NCI-H128 (cell line): ENCODE measurements around the gene TNNT1.
"Not testable (repeated sequence)": the region's sequence is repeated elsewhere in the genome, so short reads cannot be mapped to it uniquely, and the experiment has no call there.

Experiments
- DNase-seq: peaks from one replicate; lab custom pipeline; 2025; ENCODE audit not compliant: unreplicated experiment; lab: John Stamatoyannopoulos, UW

The TNNT1 gene

DNA sequence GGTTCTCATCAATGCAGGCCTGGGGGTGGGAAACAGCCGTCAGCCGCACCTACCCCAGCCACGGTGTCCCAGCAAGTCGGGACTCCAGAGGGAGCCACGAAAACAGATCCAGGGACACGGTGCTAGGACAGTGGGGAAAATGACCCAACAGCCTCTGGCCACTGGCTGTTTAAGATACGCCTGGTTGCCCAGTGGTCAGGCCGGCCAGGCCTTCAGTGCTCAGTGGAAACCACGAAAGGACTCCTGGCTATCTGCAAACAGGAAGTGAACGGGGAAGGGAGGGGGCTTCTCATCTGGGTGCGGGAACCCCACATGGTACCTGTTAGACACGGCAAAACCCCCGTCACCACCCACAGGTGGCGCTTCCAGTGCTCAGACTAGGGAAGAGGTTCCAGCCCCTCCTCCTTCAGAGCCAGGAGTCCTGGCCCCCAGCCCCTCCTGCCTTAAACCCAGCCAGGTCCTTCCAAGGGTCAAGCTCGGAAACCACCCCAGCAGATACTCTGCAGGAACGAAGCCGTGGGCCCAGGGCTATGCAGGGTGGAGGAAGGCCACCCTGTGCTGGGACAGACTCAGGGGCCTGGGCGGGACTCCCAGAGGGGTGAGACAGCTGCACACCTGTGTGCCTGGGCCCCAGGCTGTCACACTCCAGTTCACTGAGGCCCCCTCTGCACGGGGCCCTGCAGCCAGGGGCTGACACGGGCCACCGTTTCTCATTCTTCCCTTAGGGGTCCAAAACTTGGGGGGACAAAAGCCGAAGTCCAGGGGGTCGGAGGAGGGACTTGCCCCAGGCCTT lies 36.0 kb downstream of the TNNT1 start:
- DNase-seq: no peak

DNA sequence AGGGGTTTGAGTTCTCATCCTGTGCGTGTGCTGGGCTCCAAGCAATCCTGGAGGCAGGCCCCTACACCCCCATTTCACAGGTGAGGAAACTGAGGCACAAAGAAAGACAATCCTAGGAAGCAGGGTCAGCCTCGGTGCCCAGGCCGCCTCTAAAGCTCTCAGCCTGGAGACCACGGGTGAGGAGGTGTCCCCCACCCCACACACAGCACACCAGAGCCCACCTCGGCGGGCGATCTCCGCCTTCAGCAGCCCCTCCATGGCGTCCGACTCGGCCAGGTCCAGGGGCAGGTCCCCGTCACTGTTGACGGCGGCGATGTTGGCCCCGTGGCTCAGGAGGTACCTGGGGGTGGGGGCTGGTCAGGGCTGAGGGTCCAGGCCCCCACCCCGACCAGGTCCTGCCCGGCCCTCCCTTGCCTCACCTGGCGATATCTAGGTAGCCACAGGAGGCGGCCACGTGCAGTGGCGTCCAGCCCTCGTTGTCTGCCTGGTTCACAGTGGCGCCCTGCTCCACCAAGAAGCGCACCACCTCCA lies 36.7 kb downstream of the TNNT1 start:
- DNase-seq: no peak

DNA sequence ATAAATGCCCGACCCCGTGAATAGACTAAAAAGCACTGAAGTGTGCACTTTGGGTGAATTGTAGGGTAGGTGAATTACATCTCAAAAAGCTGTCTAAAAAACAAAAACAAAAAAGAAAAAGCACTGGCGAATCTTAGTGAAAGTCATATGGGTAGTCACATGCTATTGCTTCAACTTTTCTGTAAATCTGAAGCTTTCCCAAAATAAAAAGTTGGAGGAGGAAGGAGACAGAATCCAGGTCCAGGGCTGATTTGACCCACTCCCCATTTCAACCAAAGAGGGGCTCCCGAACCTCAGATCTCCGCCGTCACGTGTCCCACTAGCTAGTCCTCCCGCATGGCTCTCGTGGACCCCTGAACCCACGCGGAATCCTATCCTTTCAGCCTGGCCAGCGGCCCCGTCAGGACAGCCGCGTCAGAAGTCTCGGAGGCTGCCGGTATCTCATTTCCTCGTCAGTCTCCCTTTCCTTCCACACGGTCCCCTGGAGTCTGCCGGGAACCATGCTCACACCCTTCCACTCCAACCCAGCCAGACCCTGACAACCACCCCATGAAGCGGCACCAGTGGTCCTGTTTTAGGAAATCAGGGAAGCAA lies 37.7 kb downstream of the TNNT1 start:
- no peak for DNase-seq

DNA sequence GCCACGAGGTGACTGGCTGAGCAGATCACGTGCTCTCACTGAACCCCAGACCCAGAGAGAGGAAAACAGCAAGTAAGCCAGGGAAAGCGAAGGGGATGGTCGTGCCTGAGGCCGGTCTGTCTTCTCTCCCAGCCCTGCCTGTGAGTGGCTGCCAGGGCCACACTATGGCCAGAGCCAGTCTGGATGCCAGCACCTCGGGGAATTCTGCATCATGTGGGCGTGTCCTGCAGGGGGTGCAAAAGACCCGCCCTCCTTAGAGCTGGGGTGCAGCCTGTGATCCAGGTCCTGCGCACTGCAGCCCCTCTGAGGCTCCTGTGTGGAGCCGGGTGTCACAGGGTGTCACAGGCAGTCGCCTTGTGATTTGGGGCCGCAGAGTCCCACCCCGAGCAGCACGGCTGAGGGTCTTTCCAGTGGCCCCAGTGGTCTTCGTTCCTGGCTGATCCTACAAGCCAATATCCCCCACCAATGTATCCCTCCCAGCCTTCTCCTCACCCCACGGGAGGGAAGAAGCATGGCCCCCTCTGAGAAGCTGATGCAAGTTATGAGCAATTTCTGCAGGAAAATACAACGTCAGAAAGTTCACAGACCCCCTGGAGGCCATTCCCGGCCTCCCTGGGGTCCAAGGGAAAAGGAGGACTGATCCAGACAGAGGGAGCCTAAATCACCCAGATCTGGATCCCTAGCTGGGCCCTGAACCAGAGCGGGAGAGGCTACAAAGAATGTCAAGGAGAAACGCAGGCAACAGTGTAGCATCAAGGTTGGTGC lies 39.3 kb downstream of the TNNT1 start:
- no peak for DNase-seq

DNA sequence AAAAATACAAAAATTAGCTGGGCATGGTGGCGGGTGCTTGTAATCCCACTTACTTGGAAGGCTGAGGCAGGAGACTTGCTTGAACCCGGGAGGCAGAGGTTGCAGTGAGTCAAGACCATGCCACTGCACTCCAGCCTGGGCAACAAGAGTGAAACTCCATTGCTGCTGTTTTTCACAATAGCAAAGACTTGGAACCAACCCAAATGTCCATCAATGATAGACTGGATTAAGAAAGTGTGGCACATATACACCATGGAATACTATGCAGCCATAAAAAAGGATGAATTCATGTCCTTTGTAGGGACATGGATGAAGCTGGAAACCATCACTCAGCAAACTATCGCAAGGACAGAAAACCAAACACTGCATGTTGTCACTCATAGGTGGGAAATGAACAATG lies 41.8 kb downstream of the TNNT1 start:
- not testable (repeated sequence) for DNase-seq

DNA sequence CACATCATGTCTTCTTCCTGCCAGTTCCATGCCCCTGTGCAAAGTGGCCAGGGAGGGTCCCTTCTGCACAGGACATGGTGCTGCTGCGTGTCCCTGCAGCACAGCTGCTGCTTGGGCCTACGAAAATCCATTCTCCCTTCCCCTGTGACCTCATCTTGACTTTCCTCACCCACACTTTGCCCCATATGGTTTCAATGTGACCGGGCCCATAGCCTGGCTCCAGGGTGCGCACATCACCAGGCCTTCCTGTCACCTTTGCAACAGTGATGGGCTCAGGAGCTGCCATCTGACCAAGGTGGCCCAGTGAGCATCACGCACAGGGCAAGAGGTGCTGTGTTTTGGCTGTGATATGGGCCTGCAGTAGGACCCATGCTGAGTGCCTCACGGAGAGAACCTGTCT lies 42.4 kb downstream of the TNNT1 start:
- DNase-seq: no peak

DNA sequence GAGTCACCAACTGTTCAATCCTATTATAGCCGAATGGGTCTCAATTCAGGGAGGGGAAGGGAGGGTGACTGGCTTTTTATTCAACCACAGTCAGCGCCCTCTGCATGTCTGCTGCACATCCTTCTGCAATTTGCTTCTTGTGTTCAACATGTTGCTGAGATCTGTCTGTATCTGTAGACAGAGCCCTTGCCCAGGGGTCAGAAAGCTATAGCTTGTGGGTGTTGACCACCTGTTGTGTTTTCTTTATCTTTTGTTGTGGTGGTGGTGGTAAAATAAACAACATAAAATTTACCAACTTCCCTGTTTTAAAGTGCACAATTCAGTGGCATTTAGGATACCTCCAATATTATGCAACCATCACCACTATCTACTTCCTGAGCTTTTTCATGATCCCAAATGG lies 43.8 kb downstream of the TNNT1 start:
- DNase-seq: no peak

DNA sequence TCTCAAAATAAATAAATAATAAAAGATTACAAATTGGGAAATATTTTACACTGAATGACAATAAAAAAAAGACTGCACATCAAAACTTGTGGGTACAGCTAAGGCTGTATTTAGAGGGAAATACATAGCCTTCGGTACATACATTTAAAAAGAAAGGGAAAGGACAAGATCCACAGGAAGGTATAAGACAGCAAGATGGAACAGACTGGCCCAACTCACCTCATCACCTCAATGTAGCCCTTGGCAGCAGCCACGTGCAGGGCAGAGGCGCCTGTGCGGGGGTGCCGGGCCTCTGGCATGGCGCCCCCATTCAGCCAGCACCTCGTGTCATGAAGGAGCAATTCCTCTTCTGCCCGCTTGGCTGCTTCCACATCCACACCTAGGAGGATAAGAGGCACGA lies 45.8 kb downstream of the TNNT1 start:
- DNase-seq: no peak

DNA sequence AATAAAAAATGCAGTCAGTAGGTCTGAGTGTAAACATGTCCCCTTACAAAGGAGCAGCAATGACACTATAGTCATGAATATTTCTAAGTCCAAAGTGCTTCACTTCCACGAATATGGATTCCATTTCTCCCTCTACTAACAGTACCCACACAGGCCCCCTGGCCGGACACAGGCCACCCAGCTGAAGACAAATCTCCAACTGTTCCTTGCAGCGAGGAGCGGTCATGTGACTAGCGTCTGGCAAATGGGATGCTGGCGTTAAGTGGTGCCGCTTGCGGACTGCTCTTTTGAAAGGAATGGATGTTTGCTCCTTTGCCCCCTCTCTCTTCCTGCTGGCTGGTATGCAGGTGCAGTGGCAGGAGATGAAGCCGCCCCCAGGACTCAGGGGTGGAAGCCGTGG lies 47.7 kb downstream of the TNNT1 start:
- DNase-seq: no peak

DNA sequence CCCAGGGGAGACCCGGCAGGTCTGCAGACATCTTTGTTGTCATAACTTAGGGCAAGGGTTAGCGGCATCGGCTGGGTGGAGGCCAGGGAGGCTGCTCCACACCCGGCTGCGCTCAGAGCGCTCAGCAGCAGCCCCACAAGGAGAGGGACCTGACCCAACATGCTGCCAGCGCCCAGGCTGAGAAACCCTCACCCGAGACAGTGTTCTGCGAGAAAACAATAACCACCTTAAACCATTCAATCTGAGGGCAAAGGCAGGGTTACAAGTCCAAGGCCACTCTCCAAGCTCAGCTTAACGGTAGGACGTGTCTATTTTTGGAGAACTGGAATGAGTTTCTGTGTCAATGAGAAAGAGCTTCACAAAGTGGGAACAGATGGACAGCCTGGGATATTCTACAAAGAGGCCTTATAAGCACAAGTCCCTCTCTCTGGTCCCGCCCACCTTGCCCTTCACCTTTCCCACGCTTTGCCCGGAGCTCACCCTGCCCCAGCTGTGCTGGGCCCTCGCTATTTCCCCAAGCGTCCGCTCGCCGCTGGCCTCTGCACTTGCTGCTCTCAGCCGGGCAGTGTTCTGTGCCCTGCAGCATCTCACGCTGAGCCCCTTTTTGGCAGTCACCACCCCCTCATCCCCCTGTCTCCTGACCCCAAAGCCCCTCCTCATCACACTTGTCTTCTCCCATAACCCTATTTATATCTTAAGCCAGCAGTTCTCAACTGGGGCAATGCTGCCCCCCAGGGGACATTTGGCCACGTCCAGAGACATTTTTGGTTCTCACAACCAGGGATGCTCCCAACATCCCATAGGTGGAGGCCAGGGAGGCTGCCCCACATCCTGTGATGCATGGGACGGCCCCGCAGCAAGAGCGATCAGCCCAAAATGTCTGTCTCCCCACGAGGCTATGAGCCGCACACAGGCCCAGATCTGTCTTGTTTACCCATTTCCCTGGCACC lies 49.2 kb downstream of the TNNT1 start:
- DNase-seq: no peak

DNA sequence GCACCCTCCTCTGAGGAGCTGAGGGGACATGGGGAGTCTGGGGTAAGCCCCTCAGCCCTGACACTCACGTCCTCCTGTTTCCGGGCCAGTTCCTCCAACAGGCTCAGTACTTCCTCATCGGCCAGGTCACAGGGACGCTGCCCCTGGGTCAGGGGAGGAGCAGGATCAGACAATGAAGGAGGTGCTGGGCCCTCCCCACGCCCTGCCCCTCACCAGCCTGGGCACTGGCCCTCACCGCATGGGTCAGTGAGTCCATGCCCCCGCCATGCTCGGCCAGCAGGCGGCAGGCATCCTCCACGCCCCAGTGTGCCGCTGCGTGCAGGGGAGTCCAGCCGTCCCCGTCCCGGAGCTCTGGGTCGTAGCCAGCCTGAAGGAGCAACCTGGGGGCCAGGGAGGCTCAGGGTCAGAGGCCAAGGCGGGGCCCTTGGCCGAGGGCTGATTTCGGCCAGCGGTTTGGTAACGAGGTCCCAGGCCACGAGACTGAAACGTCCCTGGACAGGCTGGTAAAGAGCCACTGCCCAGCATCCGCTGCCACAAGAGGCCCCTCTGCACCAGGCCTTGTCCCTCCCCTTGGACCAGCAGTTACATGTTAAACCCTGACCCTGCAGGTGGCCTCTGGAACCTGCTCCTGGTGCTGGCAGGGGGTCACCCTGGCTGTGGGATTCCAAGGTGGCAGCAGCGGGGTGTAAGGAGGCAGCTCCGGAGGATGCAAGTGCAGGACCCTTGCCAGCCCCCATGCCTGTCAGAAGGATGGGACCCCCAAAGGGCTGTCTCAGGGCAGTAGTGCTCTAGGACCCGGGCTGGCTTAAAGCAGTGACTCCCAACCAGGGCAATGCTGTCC lies 50.1 kb downstream of the TNNT1 start:
- DNase-seq: no peak

DNA sequence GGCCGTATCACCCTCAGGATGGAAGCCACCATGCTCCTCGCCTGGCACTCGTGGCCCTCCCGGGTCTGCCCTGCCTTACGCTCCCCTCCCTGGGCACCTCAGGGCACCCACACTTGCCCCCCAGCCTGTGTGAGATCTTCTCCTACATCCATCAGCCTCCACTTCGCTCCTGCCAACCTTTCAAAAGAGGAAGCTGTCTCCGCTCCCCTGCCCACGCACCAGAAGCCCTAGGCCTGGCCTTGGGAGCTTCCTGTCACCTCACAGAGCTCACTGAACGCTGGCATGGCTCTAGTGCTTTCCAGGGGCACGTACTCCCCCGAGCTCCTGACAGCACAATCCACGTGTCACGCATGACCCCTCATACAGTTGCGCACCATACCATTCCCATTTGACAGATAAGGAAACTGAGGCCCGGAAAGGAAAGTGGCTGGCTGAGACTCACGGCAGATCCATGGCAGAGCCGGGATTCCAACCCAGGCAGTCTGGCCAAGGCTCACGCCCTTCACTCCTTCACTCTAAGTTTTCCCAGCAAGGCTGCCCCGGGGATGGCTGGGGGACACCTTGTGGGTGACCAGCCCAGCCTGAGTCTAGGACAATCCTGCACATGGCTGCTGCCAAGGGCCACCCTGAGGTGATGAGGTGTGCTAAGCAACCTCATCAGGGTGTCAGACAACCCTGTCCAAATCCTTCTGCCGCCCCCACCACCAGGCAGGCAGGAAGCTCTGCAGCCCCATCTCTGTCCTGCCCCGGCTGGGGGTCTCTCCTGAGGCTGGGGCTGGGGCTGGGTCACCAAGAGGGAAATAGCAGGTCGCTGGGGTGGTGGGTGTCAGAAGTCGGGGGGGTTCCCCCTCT lies 50.9 kb downstream of the TNNT1 start:
- DNase-seq: no peak

DNA sequence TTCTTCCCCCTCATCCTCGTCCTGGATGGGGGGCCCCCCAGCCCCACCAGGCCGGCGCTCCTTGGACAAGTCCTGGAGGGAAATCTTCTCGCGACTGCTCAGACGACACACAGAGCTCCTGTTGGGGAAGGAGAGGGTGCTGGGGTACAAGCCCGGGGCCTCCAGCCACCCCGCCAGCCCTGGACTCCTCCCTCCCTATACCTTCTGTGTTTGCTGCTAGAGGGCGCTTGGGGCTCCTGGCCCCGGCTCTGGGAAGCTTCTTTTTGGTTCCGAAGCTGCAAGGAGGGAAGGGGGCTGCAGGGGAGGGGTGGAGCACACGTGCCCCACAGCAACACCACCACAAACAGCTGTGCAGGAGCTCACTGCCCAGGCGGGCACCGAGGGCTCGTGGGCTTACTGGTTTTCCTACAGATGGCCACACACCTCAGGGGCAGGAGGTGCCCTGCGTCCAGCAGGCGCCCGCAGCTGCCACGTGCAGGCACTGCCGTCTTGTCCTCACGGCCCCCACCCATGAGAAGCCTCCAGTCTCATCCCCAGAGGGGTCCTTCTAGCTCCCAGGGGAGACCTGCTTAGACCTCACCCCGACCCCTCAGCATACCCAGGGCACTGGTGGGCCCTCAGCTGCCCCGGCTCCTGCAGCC lies 52.8 kb downstream of the TNNT1 start:
- DNase-seq: no peak

DNA sequence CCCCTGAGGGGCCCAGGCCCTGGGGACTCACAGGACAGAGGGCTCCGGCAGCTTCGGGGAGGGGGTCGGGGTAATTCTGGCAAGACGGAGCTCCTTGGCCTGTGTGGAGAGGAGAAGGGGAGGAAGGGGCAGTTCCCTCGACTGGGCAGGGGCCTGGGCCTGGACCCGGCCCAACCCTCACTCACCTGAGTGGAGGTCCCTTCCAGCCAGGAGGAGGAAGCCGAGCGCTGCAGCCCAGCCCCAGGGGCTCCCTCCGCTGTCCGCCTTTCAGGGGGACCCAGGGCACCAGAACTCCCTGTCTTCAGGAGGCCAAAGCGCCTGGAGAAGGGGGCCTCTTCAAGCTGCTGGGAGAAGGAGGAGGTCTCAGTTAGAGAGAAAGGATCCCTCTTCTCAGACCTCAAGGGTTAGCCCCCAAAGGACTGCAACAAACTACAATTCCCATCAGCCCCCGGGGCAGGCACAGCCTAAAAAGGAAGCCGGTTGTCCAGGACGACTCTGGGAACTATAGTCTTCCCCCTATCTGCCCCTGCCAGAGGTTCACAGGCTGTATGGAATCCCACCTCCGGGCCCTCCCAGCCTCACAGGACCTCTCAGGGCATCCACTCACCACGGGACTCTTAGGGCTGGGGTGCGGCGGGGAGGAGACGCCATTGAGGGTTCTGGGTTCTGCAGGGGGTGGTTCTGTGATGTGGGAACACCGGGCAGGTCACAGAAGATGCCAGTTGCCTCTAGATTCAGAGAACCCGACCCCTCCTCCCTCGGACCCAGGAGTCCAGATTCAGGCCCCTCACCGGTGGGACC lies 53.5 kb downstream of the TNNT1 start:
- no peak for DNase-seq

DNA sequence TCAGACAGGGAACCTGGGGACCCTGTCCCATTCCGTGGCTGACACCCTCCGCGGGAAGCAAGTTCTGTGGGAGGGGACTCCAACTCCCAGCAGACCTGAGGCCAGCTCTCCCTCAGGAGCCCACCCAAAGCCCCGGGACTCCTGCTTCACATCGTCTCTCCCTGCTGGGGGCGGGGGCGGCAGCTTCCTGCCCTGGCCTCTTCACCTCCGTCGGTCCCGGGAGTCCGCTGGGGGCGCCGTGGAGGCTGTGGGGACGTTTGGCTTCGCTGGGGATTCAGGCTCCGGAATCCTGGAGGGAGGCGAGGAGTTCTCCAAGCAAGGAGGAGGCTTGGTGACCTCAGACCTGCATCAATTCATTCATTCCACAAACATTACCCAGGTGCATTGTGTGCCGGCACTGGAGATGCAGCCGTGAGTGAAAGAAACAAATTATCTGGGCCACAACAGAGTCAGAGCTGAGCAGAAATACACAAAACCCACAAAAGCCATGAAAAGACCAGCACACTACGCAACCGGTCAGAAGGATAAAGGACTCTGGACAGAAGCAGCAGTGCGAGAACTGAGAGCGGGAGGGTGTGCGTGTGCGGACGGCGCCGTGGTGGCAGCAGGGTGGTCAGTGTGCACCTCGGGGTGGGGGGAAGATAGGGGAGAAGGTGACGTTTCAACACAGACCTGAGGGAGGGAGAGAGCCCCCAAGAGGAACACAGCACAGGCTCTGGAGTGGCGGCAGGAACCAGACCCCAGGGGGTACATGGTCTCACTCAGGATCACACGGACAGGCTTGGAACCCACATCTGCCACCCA lies 54.3 kb downstream of the TNNT1 start:
- DNase-seq: no peak

DNA sequence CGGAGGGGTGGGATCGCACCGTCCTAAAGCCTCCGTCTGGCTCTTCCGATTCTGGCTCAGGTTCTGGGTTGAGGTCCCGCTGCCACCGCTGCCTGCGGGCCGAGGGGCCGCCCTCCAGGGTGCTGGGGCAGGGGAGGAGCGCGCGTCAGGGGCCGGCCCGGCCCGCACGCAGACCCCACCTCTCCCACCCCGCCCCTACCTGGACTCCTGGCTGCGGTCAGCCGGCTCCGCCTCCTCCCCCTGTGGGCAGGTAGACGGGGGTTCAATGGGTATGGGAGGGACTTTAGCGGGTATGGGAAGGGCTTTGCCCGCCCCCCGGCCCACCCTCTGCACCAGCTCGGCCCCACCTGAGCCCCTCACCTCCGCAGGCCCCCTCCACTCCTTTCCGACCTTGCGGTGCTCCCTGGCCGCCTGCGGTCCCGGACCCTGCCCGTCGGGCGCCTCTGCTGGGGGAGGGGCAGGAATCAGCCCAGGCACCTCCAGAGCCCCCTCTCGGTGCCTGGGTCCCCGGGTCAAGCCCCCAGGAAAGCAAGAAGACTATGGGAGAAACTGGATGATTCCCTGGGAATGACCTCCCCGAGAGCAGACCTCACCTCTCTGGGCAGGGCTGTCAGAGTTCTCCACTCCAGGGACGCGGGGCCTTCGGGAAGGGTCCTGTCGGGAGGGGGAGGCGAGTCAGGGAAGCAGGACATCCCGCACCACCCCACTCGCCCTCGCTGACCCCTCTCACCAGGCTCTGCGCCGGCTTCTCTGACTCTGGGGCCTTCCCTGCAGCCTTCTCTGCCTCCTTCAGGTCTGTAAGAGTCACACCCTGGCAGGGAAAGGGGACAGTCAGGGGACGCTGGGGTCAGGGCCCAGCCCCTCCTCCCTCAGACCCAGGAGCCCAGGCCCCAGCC lies 56.3 kb downstream of the TNNT1 start:
- no peak for DNase-seq
